Chondrocyte (in vitro differentiated cells): ENCODE results near the gene MOSMO. TPM values are rescaled to one million over a fixed set of nuclear protein-coding genes. Genes with fewer than 3 reads are reported as not detected.

Experiments used
- DNase-seq: peaks from one replicate; pipeline ENCODE4 v3.0.0; 2021; ENCODE audit warnings: mixed read lengths, low spot score
- H3K27ac Mint-ChIP-seq: one replicate; pipeline ENCODE4 v1.8.0; 2021; ENCODE audit warnings: mild to moderate bottlenecking, moderate library complexity, mixed read lengths; ENCODE audit not compliant: unreplicated experiment
- H3K27me3 Mint-ChIP-seq: 2 replicates; pipeline ENCODE4 v1.8.0; 2021; ENCODE audit warnings: low read depth, mixed read lengths
- H3K36me3 Mint-ChIP-seq: 2 replicates; pipeline ENCODE4 v1.8.0; 2021; ENCODE audit warnings: low read depth, mixed read lengths
- H3K4me1 Mint-ChIP-seq: 2 replicates; pipeline ENCODE4 v1.8.0; 2021; ENCODE audit warnings: low read depth, mild to moderate bottlenecking, mixed read lengths
- H3K4me3 Mint-ChIP-seq: one replicate; pipeline ENCODE4 v1.8.0; 2021; ENCODE audit warnings: mild to moderate bottlenecking, moderate library complexity, mixed read lengths; ENCODE audit not compliant: unreplicated experiment
- H3K9me3 Mint-ChIP-seq: 2 replicates; pipeline ENCODE4 v1.8.0; 2021; ENCODE audit warnings: low read depth, mixed read lengths
- total RNA-seq: library from RNA; stranded (reverse); gene quantifications from 3 replicates; pipeline ENCODE4 v1.2.1, GENCODE V29; 2021
- TF ChIP-seq, protein P1 (sequence below): fragments of 200-600 bp; sonication (generic); IDR thresholded peaks from 2 replicates; pipeline ENCODE4 v1.5.0; 2021; ENCODE audit warnings: antibody characterized with exemption, mild to moderate bottlenecking, moderate library complexity

The MOSMO gene
- total RNA-seq, 1 donor from 2014 or later, result 9.7 TPM

DNA sequence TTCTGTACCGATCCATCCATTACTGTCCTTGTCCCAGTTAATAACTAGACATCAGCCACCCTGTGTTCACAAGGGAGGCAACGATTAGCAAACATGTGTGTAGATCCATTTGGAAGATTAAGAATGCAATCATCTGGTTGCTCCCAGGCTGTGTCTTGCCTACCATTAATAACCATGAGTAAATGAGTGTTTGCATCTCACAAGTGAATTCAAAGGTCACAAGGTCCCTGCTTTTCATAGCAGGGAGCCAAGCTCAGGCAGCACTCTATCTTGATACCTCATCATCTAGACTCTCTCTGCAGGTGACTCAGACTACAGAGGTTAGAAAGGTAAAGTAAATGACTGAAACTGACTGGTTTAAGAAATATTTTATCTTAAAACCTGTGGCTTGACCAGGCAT, 109.7 kb downstream of the MOSMO start:
- no peak for DNase-seq
- Mint-ChIP-seq H3K27me3 (peaks cover 4% of the 10 kb centered on the region), H3K27ac (no peak overlapping the region), H3K36me3 (no peaks in the 10 kb centered on the region), H3K4me3 (no peak overlapping the region), H3K4me1 (no peaks in the 10 kb centered on the region), H3K9me3 (no peaks in the 10 kb centered on the region)
- TF ChIP-seq, protein P1, sequence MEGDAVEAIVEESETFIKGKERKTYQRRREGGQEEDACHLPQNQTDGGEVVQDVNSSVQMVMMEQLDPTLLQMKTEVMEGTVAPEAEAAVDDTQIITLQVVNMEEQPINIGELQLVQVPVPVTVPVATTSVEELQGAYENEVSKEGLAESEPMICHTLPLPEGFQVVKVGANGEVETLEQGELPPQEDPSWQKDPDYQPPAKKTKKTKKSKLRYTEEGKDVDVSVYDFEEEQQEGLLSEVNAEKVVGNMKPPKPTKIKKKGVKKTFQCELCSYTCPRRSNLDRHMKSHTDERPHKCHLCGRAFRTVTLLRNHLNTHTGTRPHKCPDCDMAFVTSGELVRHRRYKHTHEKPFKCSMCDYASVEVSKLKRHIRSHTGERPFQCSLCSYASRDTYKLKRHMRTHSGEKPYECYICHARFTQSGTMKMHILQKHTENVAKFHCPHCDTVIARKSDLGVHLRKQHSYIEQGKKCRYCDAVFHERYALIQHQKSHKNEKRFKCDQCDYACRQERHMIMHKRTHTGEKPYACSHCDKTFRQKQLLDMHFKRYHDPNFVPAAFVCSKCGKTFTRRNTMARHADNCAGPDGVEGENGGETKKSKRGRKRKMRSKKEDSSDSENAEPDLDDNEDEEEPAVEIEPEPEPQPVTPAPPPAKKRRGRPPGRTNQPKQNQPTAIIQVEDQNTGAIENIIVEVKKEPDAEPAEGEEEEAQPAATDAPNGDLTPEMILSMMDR, result no peak

DNA sequence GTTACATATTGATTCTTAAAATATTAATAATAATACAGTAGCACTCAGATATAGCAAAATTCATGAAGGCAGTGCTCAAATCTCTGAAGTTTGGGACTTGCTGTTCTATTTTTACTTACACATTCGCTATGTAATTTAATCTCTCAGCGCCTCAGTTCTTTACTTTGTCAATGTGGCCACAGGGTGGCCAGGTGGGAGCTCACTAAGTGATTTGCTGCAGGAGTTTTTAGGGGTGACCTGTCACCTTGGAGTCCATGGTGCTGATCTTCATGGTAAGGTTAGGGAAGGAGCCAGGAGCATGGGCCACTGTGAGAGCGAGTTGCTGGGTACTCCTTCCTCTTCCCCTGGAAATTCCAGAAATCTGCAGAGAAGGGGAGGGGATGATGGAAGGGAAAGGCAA, 112.5 kb downstream of the MOSMO start:
- H3K27ac Mint-ChIP-seq, result no peak overlapping the region
- no peak overlapping the region for H3K4me3 Mint-ChIP-seq
- H3K4me1 Mint-ChIP-seq, result no peaks in the 10 kb centered on the region

DNA sequence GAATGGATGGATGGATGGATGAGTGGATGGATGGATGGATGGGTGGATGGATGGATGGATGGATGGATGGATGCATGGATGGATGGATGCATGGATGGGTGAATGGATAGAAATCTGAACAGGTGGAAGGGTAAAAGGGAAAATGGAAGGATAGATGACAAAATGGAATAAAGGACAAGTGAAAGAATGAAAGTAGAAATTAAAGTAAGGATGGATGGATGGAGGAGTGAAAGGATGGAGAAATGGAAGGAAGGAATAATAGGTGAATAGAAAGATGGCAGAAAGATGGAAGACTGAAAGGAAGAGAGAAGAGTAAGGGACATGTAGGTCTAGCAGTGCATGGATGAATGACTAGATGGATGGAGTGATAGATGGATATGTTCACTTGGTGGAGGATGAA, 114.3 kb downstream of the MOSMO start:
- Mint-ChIP-seq H3K36me3 (no peaks in the 10 kb centered on the region), H3K27me3 (peaks cover 4% of the 10 kb centered on the region), H3K9me3 (no peaks in the 10 kb centered on the region), H3K4me1 (no peaks in the 10 kb centered on the region), H3K4me3 (no peak overlapping the region), H3K27ac (no peak overlapping the region)
- no peak for DNase-seq
- TF ChIP-seq, protein P1, result no peak

More for the DNA sequence above, 112.5 kb downstream of the MOSMO start:
- DNase-seq, result no peak
- Mint-ChIP-seq H3K9me3 (no peaks in the 10 kb centered on the region), H3K36me3 (no peaks in the 10 kb centered on the region), H3K27me3 (peaks cover 4% of the 10 kb centered on the region)
- TF ChIP-seq, protein P1, result no peak

DNA sequence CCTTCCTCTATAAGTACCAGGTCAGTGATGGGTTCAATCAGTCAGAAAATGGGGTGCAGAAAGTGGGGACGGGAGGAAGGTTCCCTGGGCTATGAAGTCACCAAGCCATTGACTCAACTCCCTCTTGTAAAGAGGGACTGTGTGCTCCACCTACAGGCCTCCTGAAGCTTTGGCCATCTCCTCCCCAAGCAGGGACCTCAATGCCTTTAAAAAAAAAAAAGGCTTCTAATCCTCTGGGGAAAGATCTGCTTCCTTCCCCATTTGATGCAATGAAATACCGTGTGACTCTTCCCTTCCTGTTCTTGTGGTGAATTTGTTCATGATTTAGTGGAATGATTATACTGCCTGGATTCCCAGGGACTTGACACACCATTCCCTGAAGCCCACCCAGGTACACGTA, 115.2 kb downstream of the MOSMO start:
- Mint-ChIP-seq H3K4me1 (no peaks in the 10 kb centered on the region), H3K27me3 (peaks cover 11% of the 10 kb centered on the region), H3K27ac (no peak overlapping the region), H3K4me3 (no peak overlapping the region), H3K9me3 (no peaks in the 10 kb centered on the region), H3K36me3 (no peaks in the 10 kb centered on the region)
- no peak for DNase-seq
- TF ChIP-seq, protein P1, result no peak

DNA sequence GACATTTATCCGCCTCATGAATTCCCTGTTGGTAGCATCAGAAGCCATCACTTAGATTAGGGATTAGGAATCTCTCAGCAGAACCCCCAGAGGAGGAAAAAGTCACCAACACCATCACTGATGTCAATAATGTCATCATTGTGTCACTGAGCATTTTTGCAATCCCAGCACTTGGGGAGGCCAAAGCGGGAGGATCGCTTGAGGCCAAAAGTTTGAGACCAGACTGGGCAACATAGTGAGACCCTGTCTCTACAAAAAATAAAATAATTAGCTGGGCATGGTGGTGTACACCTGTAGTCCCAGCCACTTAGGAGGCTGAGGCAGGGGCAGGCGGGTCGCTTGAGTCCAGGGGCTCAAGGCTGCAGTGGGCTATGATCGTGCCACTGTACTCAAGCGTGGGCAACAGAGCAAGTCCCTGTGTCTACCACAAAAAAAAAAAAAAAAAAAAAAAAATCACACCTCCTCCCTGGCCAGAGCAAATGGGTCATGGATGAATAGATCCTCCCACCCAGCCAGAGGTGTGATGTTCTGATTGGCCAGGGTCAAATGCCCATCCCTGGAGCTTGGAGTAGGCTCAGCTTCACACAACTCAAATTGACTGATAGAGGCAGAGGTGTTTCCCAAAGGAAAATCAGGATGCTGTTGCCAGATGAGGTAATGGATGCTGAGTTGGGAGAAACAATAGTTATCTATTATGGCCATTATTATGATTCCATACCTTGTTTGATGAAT, 116.0 kb downstream of the MOSMO start:
- H3K27ac Mint-ChIP-seq, result no peak overlapping the region
- H3K36me3 Mint-ChIP-seq, result no peaks in the 10 kb centered on the region
- DNase-seq, result no peak
- peaks cover 11% of the 10 kb centered on the region for H3K27me3 Mint-ChIP-seq
- TF ChIP-seq, protein P1, result no peak
- H3K4me3 Mint-ChIP-seq, result no peak overlapping the region
- H3K9me3 Mint-ChIP-seq, result peaks cover 5% of the 10 kb centered on the region
- H3K4me1 Mint-ChIP-seq, result no peaks in the 10 kb centered on the region
